H1 (cell line): ENCODE data around the gene AGPAT4. TPM values are rescaled to one million over a fixed set of nuclear protein-coding genes. Genes with fewer than 3 reads are reported as not detected.
"Not testable (repeated sequence)": the region's sequence is repeated elsewhere in the genome, so short reads cannot be mapped to it uniquely, and the experiment has no call there.

ENCODE experiments used
- CTCF ChIA-PET: fragments of 300-600 bp; sonication (Branson Sonifier 250); formaldehyde crosslinking; loops from one replicate; lab custom pipeline; 2021; ENCODE audit not compliant: partially characterized antibody; lab: Charles Lee
- POLR2A ChIA-PET: fragments of 300-600 bp; sonication (Branson Sonifier 250); formaldehyde crosslinking; loops from one replicate; lab custom pipeline; 2021; ENCODE audit warnings: inconsistent platforms; ENCODE audit not compliant: partially characterized antibody; lab: Charles Lee
- DNase-seq, 2 experiments: peaks; one replicate each; pipeline versions ENCODE4 v3.0.0 to v3.0.0-alpha.2; 2010 to 2022; ENCODE audit warnings: low spot score in 2 of 2, low read depth in 1 of 2, mixed read lengths in 1 of 2
- FAIRE-seq: peaks from 2 replicates; lab custom pipeline; 2011; peaks lifted over from hg19 to GRCh38; lab: Jason Lieb, UNC
- H2AFZ ChIP-seq: 2 replicates; pipeline ENCODE4 v1.8.1; 2012; ENCODE audit warnings: low read length, inconsistent platforms
- H2AK5ac ChIP-seq: 2 replicates; pipeline ENCODE4 v1.6.1; 2013; ENCODE audit warnings: low read depth, low read length
- H2BK120ac ChIP-seq: replicated peaks from 2 replicates; pipeline ENCODE3; 2013; ENCODE audit warnings: low read depth, low read length, inconsistent platforms
- H2BK12ac ChIP-seq: 2 replicates; pipeline ENCODE4 v1.6.1; 2013; ENCODE audit warnings: low read depth, low read length
- H2BK15ac ChIP-seq: 2 replicates; pipeline ENCODE4 v1.6.1; 2013; ENCODE audit warnings: low read length
- H2BK20ac ChIP-seq: 2 replicates; pipeline ENCODE4 v1.6.1; 2013; ENCODE audit warnings: low read length
- H2BK5ac ChIP-seq: 2 replicates; pipeline ENCODE4 v1.6.1; 2013; ENCODE audit warnings: low read depth, low read length
- H3K14ac ChIP-seq: 2 replicates; pipeline ENCODE4 v1.6.1; 2013; ENCODE audit warnings: inconsistent platforms; ENCODE audit not compliant: insufficient read length
- H3K18ac ChIP-seq: 2 replicates; pipeline ENCODE4 v1.6.1; 2013; ENCODE audit warnings: low read length; ENCODE audit errors: extremely low read depth
- H3K23ac ChIP-seq: 2 replicates; pipeline ENCODE4 v1.6.1; 2013; ENCODE audit warnings: inconsistent platforms; ENCODE audit not compliant: insufficient read length
- H3K23me2 ChIP-seq: 2 replicates; pipeline ENCODE4 v1.6.1; 2013; ENCODE audit warnings: low read depth, low read length
- H3K27ac ChIP-seq: 2 replicates; pipeline ENCODE4 v1.6.1; 2011; ENCODE audit warnings: low read depth, low read length, inconsistent platforms
- H3K27me3 ChIP-seq, 4 experiments: replicated peaks in 1 of 4; 1 replicate in 1 of 4; 2 replicates in 3 of 4; pipeline versions ENCODE4 v1.6.1 to v1.8.1; 2011 to 2013; ENCODE audit warnings: low read length in 3 of 4, mild to moderate bottlenecking in 3 of 4, inconsistent platforms in 2 of 4, mixed read lengths in 2 of 4, moderate library complexity in 1 of 4; ENCODE audit not compliant: control insufficient read depth in 3 of 4, insufficient read depth in 3 of 4; ENCODE audit errors: extremely low read depth in 1 of 4
- H3K36me3 ChIP-seq, 4 experiments: 2 replicates each; pipeline versions ENCODE4 v1.6.1 to v1.8.1; 2011 to 2013; ENCODE audit warnings: mild to moderate bottlenecking in 4 of 4, low read length in 3 of 4, moderate library complexity in 2 of 4, control low read depth in 1 of 4, inconsistent platforms in 1 of 4; ENCODE audit not compliant: insufficient read depth in 4 of 4, control insufficient read depth in 2 of 4
- H3K4ac ChIP-seq: replicated peaks from 2 replicates; pipeline ENCODE3; 2013; ENCODE audit warnings: low read length, low read depth, mixed read lengths, inconsistent platforms; ENCODE audit not compliant: insufficient read length
- H3K4me1 ChIP-seq, 4 experiments: replicated peaks in 1 of 4; 1 replicate in 1 of 4; 2 replicates in 3 of 4; pipeline versions ENCODE4 v1.6.1 to v1.8.1; 2011 to 2013; ENCODE audit warnings: low read length in 3 of 4, inconsistent platforms in 2 of 4, mixed read lengths in 1 of 4; ENCODE audit not compliant: insufficient read depth in 4 of 4, control insufficient read depth in 3 of 4
- H3K4me2 ChIP-seq, 2 experiments: 2 replicates each; pipeline versions ENCODE4 v1.6.1 to v1.8.1; 2011 to 2013; ENCODE audit warnings: low read depth in 2 of 2, low read length in 2 of 2, control low read depth in 1 of 2, inconsistent platforms in 1 of 2, mild to moderate bottlenecking in 1 of 2; ENCODE audit not compliant: insufficient read depth in 1 of 2
- H3K4me3 ChIP-seq, 4 experiments: fragments of 200-600, 300-600 bp in 1 of 4; sonication (generic), shearing (Covaris generic), sonication (Bioruptor Twin) in 1 of 4; 2 replicates each; pipeline versions ENCODE4 v1.5.1 to v1.8.1; 2011 to 2016; ENCODE audit warnings: low read length in 4 of 4, low read depth in 3 of 4, control low read depth in 2 of 4, inconsistent platforms in 2 of 4, mild to moderate bottlenecking in 2 of 4, mixed read lengths in 1 of 4, moderate library complexity in 1 of 4; ENCODE audit not compliant: insufficient read depth in 2 of 4; ENCODE audit errors: extremely low read depth in 1 of 4
- H3K56ac ChIP-seq: replicated peaks from 2 replicates; pipeline ENCODE3; 2013; ENCODE audit warnings: low read depth, mild to moderate bottlenecking, mixed read lengths, low read length, inconsistent platforms; ENCODE audit not compliant: insufficient read length
- H3K79me1 ChIP-seq: 2 replicates; pipeline ENCODE4 v1.6.1; 2013; ENCODE audit warnings: low read depth, low read length, control low read depth
- H3K79me2 ChIP-seq, 2 experiments: 2 replicates each; pipeline versions ENCODE4 v1.6.1 to v1.8.1; 2012 to 2013; ENCODE audit warnings: low read length in 2 of 2, mild to moderate bottlenecking in 2 of 2, inconsistent platforms in 1 of 2; ENCODE audit not compliant: insufficient read depth in 2 of 2, control insufficient read depth in 1 of 2
- H3K9ac ChIP-seq, 4 experiments: replicated peaks in 1 of 4; 1 replicate in 1 of 4; 2 replicates in 3 of 4; pipeline versions ENCODE4 v1.6.1 to v1.8.1; 2011 to 2013; ENCODE audit warnings: low read depth in 3 of 4, low read length in 3 of 4, control low read depth in 2 of 4, mild to moderate bottlenecking in 2 of 4, moderate library complexity in 2 of 4, inconsistent platforms in 1 of 4; ENCODE audit errors: extremely low read depth in 1 of 4
- H3K9me3 ChIP-seq, 2 experiments: 2 replicates each; pipeline versions ENCODE4 v1.6.1 to v1.8.1; 2012 to 2013; ENCODE audit warnings: mild to moderate bottlenecking in 2 of 2, moderate library complexity in 2 of 2, control low read depth in 1 of 2, inconsistent platforms in 1 of 2, low read depth in 1 of 2, low read length in 1 of 2, mixed read lengths in 1 of 2; ENCODE audit not compliant: insufficient read depth in 2 of 2
- H4K20me1 ChIP-seq, 2 experiments: replicated peaks in 1 of 2; 2 replicates each; pipeline versions ENCODE3 to v1.8.1; 2011 to 2013; ENCODE audit warnings: inconsistent platforms in 2 of 2, low read length in 2 of 2, mild to moderate bottlenecking in 1 of 2; ENCODE audit not compliant: insufficient read depth in 2 of 2, control insufficient read depth in 1 of 2
- H4K5ac ChIP-seq: 2 replicates; pipeline ENCODE4 v1.6.1; 2013; ENCODE audit warnings: low read length, low read depth, mixed read lengths, inconsistent platforms; ENCODE audit not compliant: insufficient read length
- H4K8ac ChIP-seq: 2 replicates; pipeline ENCODE4 v1.8.0; 2013; ENCODE audit warnings: mild to moderate bottlenecking, moderate library complexity, low read length, inconsistent platforms; ENCODE audit not compliant: insufficient read depth; ENCODE audit errors: extremely low read depth
- H4K91ac ChIP-seq: replicated peaks from 2 replicates; pipeline ENCODE3; 2013; ENCODE audit warnings: low read length, mixed read lengths, inconsistent platforms; ENCODE audit not compliant: insufficient read length
- WGBS, 2 experiments: shearing (Covaris generic) in 1 of 2; methylation state at CpG; one replicate each; pipeline versions ENCODE4 v1.1.6 to v1.1.7; 2013 to 2015; ENCODE audit warnings: low lambda C conversion rate in 2 of 2, mixed read lengths in 2 of 2, inconsistent platforms in 1 of 2, low coverage in 1 of 2, missing lambda C conversion rate in 1 of 2; ENCODE audit not compliant: insufficient replicate concordance in 2 of 2, insufficient coverage in 1 of 2, insufficient read length in 1 of 2; ENCODE audit errors: extremely low coverage in 1 of 2, missing lambda C conversion rate in 1 of 2; 5-methylcytosine and 5-hydroxymethylcytosine counted together
- polyA plus RNA-seq, 7 experiments: library from polyadenylated mRNA; depleted of rRNA in 3 of 7; stranded (reverse) in 5 of 7; unstranded in 2 of 7; fragments of >200 nt in 5 of 7; fragments of 200-250 nt in 2 of 7; gene quantifications; 1 replicate in 5 of 7; 2 replicates in 1 of 7; 4 replicates in 1 of 7; pipeline versions ENCODE4 v1.2.1 to v1.2.3, GENCODE V29; 2011 to 2013; ENCODE audit warnings: missing spikeins in 2 of 7, mixed read lengths in 2 of 7
- total RNA-seq: library from RNA; stranded (reverse); fragmentation: NEBNext Ultra II Directional; extraction: Animal tissue kit (Norgen Biotek cat#: 25700); gene quantifications from 2 replicates; pipeline ENCODE4 v1.2.1, GENCODE V29; 2021

AGPAT4 gene
- total and polyA plus RNA-seq, 2 of the 8 experiments (the other 6 are each of a cell fraction or from before 2014, with no cell fraction given): 13.5 to 23.8 TPM

DNA sequence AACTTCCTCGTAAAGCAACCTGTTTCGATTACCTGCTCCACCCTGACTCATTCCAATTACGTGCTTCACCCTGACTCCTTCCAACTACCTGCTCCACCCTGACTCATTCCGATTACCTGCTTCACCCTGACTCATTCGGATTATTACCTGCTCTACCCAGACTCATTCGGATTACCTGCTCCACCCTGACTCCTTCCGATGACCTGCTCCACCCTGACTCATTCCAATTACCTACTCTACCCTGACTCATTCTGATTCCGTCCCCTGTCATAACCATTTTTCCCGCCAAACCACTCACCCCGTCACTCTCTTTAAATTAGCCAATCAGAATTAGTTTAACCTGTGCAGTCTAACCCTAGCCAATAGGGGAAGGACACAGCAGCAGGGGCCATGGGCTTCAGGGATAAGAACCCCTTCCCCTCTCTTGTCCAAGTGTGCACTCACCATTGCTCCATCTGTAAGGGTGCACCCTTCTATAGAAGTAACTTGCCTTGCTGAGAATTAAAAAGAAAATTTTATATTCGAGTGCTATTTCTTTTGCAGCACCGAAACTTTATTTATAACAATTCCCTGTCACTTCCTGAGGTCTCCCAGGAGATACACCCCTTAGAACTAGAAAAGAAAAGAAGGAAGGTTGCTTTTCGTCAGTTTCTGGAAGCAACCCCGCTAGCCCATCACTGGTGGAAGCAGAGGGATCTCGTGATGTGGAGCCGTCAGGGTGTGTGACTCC lies 48.7 kb downstream of the AGPAT4 start:
- FAIRE-seq, POLR2A ChIA-PET: not testable (repeated sequence)
- H3K79me2 ChIP-seq: peaks cover 0 to 17% of the 10 kb centered on the region in 2 experiments; a peak in 1 of 4 replicates

More for the DNA sequence above, 48.7 kb downstream of the AGPAT4 start:
- H4K20me1 ChIP-seq, H3K23ac ChIP-seq, H3K79me1 ChIP-seq, H2BK120ac ChIP-seq, H3K9me3 ChIP-seq, H4K91ac ChIP-seq, DNase-seq, H3K18ac ChIP-seq, H3K56ac ChIP-seq, H3K23me2 ChIP-seq, H3K4me1 ChIP-seq, H3K27ac ChIP-seq, H3K27me3 ChIP-seq, H4K8ac ChIP-seq, H3K4ac ChIP-seq, H3K9ac ChIP-seq, H3K14ac ChIP-seq, H4K5ac ChIP-seq, H2BK12ac ChIP-seq, H2AFZ ChIP-seq, H2BK5ac ChIP-seq, H3K4me2 ChIP-seq, H2BK15ac ChIP-seq, H2BK20ac ChIP-seq, H2AK5ac ChIP-seq, H3K4me3 ChIP-seq: not testable (repeated sequence)
- peaks cover 0 to 10% (median 0%) of the 10 kb centered on the region in 4 experiments; a peak in 5 of 8 replicates for H3K36me3 ChIP-seq
- CTCF ChIA-PET: interaction anchor here (1.4 to 2.1 kb wide), 2 partner anchors 86 to 130 kb away, joined by 3 to 4 read pairs; no protein-coding TSS in a partner anchor
- WGBS, 2 experiments: 97% methylated on average over 16 of the region's 16 CpGs; no CpG with 5 or more reads in 1 of the 2 experiments
